HCT116 (cell line): ENCODE data around the gene ERC1.

ENCODE experiments used
- CBX3 ChIP-seq: IDR thresholded peaks from 2 replicates; pipeline ENCODE4 v1.6.1; 2012; ENCODE audit warnings: low read depth
- EGR1 ChIP-seq: IDR thresholded peaks from 2 replicates; pipeline ENCODE4 v1.6.1; 2012; ENCODE audit warnings: low read depth
- EZH2phosphoT487 ChIP-seq: fragments of 200-600 bp; IDR thresholded peaks from 2 replicates; pipeline ENCODE4 v1.6.1; 2018; ENCODE audit warnings: antibody characterized with exemption, borderline replicate concordance
- FOSL1 ChIP-seq: IDR thresholded peaks from 2 replicates; pipeline ENCODE4 v1.6.1; 2012; ENCODE audit warnings: low read depth
- JUND ChIP-seq: IDR thresholded peaks from 2 replicates; pipeline ENCODE4 v1.6.1; 2012
- POLR2A ChIP-seq: IDR thresholded peaks from 2 replicates; pipeline ENCODE4 v1.7.0; 2011; ENCODE audit warnings: borderline replicate concordance; ENCODE audit not compliant: insufficient read depth, insufficient read length; ENCODE audit errors: extremely low read depth
- RAD21 ChIP-seq: IDR thresholded peaks from 2 replicates; pipeline ENCODE4 v1.6.1; 2012; ENCODE audit warnings: low read depth, mild to moderate bottlenecking
- SIN3A ChIP-seq: IDR thresholded peaks from 2 replicates; pipeline ENCODE4 v1.6.1; 2012; ENCODE audit warnings: low read depth
- SRF ChIP-seq: IDR thresholded peaks from 2 replicates; pipeline ENCODE4 v1.6.1; 2012; ENCODE audit warnings: low read depth
- TCF7L2 ChIP-seq: IDR thresholded peaks from 2 replicates; pipeline ENCODE4 v1.7.0; 2011; ENCODE audit warnings: borderline replicate concordance, inconsistent platforms; ENCODE audit not compliant: insufficient read depth, insufficient read length; ENCODE audit errors: extremely low read depth
- YY1 ChIP-seq: IDR thresholded peaks from 2 replicates; pipeline ENCODE4 v1.6.1; 2011; ENCODE audit warnings: low read length, low read depth, moderate library complexity, mild to moderate bottlenecking; ENCODE audit not compliant: insufficient replicate concordance; ENCODE audit errors: extremely low read depth
- ZNF274 ChIP-seq: fragments of 200-500 bp; sonication (Bioruptor generic); IDR thresholded peaks from 2 replicates; pipeline ENCODE4 v1.6.1; 2014; ENCODE audit warnings: mild to moderate bottlenecking, low read depth, low read length, inconsistent platforms
- TF ChIP-seq, protein P1 (sequence below), 3 experiments: fragments of 200-600 bp in 1 of 3; sonication (generic) in 1 of 3; IDR thresholded peaks in 2 of 3; conservative IDR thresholded peaks in 1 of 3; 2 replicates each; pipeline ENCODE4 v1.5.1; 2012 to 2017; ENCODE audit warnings: low read depth in 2 of 3, low read length in 2 of 3, antibody characterized with exemption in 1 of 3, borderline replicate concordance in 1 of 3, control low read depth in 1 of 3, mild to moderate bottlenecking in 1 of 3, mixed read lengths in 1 of 3, mixed run types in 1 of 3, moderate library complexity in 1 of 3; ENCODE audit not compliant: insufficient read depth in 1 of 3
- TF ChIP-seq, protein P2 (sequence below): IDR thresholded peaks from 2 replicates; pipeline ENCODE4 v1.6.1; 2012

DNA sequence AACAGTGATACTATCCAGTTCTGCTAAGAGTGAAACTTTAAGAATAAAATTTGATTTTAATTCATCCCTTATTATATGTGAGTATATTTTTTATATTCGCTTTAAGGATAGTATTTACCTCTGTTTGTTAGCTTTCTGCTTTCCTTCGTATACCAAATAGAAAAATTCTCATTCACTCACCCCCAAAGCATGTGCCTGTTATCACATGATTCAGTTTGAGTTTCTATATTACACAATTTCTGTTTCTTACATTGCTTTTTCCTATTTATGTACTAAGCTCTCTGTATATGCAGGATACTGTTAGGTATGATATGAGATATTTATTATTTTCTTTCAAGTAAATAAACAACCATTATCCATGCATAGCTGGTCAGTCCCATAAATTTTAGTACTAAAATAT is 328.2 kb downstream of the ERC1 start:
- TF ChIP-seq, protein P1, sequence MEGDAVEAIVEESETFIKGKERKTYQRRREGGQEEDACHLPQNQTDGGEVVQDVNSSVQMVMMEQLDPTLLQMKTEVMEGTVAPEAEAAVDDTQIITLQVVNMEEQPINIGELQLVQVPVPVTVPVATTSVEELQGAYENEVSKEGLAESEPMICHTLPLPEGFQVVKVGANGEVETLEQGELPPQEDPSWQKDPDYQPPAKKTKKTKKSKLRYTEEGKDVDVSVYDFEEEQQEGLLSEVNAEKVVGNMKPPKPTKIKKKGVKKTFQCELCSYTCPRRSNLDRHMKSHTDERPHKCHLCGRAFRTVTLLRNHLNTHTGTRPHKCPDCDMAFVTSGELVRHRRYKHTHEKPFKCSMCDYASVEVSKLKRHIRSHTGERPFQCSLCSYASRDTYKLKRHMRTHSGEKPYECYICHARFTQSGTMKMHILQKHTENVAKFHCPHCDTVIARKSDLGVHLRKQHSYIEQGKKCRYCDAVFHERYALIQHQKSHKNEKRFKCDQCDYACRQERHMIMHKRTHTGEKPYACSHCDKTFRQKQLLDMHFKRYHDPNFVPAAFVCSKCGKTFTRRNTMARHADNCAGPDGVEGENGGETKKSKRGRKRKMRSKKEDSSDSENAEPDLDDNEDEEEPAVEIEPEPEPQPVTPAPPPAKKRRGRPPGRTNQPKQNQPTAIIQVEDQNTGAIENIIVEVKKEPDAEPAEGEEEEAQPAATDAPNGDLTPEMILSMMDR (IDR thresholded peaks at IDR 0.05 in 2 of 3, conservative IDR thresholded peaks at IDR 0.05 in 1 of 3; ENCODE audit: borderline replicate concordance in 1 of 3, insufficient read depth in 1 of 3, low read depth in 2 of 3, low read length in 2 of 3): no peak
- TF ChIP-seq POLR2A: no peak
- TF ChIP-seq, protein P2, sequence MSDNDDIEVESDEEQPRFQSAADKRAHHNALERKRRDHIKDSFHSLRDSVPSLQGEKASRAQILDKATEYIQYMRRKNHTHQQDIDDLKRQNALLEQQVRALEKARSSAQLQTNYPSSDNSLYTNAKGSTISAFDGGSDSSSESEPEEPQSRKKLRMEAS: no peak
- no peak for TF ChIP-seq SIN3A
- TF ChIP-seq JUND: no peak
- no peak for TF ChIP-seq ZNF274
- TF ChIP-seq EZH2phosphoT487: no peak
- no peak for TF ChIP-seq FOSL1
- TF ChIP-seq EGR1: no peak
- TF ChIP-seq TCF7L2: no peak
- no peak for TF ChIP-seq SRF
- TF ChIP-seq YY1: no peak
- no peak for TF ChIP-seq RAD21
- no peak for TF ChIP-seq CBX3
